Natural killer cell treated with Interleukin-12 subunit alpha and Interleukin-12 subunit beta and Interleukin-15 and Interleukin-18, amount 100 ng/mL, for 72 hours (primary cell): Measurements from ENCODE around the gene RSPH3. TPM values are rescaled to one million over a fixed set of nuclear protein-coding genes. Genes with fewer than 3 reads are reported as not detected.
"Not testable (repeated sequence)": the region's sequence is repeated elsewhere in the genome, so short reads cannot be mapped to it uniquely, and the experiment has no call there.

Source experiments
- ATAC-seq, 2 donors: fragments of 150-1000 bp; cut with Tn5 transposase in 1 of 2; sonication (Bioruptor Pico), chemical (Tn5 transposase) in 1 of 2; 2 replicates each; pipeline ENCODE4 v1.10.0; 2021
- DNase-seq: peaks from one replicate; pipeline ENCODE4 v3.0.0; 2022; ENCODE audit warnings: low spot score
- H3K27ac Mint-ChIP-seq, 2 donors: 1 replicate in 1 of 2; 2 replicates in 1 of 2; pipeline ENCODE4 v1.8.0; 2022; ENCODE audit warnings: mixed read lengths in 2 of 2, mild to moderate bottlenecking in 1 of 2, moderate library complexity in 1 of 2
- H3K27me3 Mint-ChIP-seq, 2 donors: 1 replicate in 1 of 2; 2 replicates in 1 of 2; pipeline ENCODE4 v1.8.0; 2022; ENCODE audit warnings: mixed read lengths in 2 of 2
- H3K36me3 Mint-ChIP-seq: one replicate; pipeline ENCODE4 v1.8.0; 2022; ENCODE audit warnings: mixed read lengths
- H3K4me1 Mint-ChIP-seq, 2 donors: 1 replicate in 1 of 2; 2 replicates in 1 of 2; pipeline ENCODE4 v1.8.0; 2022; ENCODE audit warnings: low read depth in 2 of 2, mixed read lengths in 2 of 2, mild to moderate bottlenecking in 1 of 2
- H3K4me3 Mint-ChIP-seq: one replicate; pipeline ENCODE4 v1.8.0; 2022; ENCODE audit warnings: mixed read lengths
- H3K9me3 Mint-ChIP-seq: 2 replicates; pipeline ENCODE4 v1.8.0; 2022; ENCODE audit warnings: mixed read lengths
- total RNA-seq, 2 donors: library from RNA; stranded (reverse); gene quantifications; one replicate each; pipeline ENCODE4 v1.2.3, GENCODE V29; 2022

Gene RSPH3
- total RNA-seq, 2 donors from 2014 or later = 1.9 to 2.4 TPM

- ATAC-seq (no peak), DNase-seq (no peak)
- Mint-ChIP-seq H3K4me1 (peaks cover 29 to 37% of the 10 kb centered on the region in 2 donors), H3K4me3 (no peak overlapping the region), H3K27me3 (no peaks in the 10 kb centered on the region), H3K36me3 (no peaks in the 10 kb centered on the region), H3K9me3 (no peaks in the 10 kb centered on the region), H3K27ac (peak overlapping the region in 1 of 2 donors; percentile 3)
These were observed 12.2 kb upstream of the RSPH3 start for GRCh38 chr6:159012201-159012600.

- Mint-ChIP-seq H3K4me1 (peaks cover 29 to 37% of the 10 kb centered on the region in 2 donors), H3K27ac (peak overlapping the region; percentile 16 to 43), H3K4me3 (peak overlapping the region; percentile 56)
- H3K9me3 Mint-ChIP-seq, H3K36me3 Mint-ChIP-seq, H3K27me3 Mint-ChIP-seq, ATAC-seq, DNase-seq: not testable (repeated sequence)
These were observed 10.1 kb upstream of the RSPH3 start for GRCh38 chr6:159010037-159010612.

GRCh38 chr6:159008656-159009288, 8.8 kb upstream of the RSPH3 start:
- Mint-ChIP-seq H3K4me3 (peak overlapping the region; percentile 71), H3K9me3 (no peaks in the 10 kb centered on the region), H3K4me1 (peaks cover 27 to 37% of the 10 kb centered on the region in 2 donors), H3K27me3 (no peaks in the 10 kb centered on the region), H3K27ac (peak overlapping the region; percentile 40 to 48), H3K36me3 (no peaks in the 10 kb centered on the region)
- DNase-seq = no peak
- peak; percentile 85 to 91 for ATAC-seq

GRCh38 chr6:159007510-159007909, 7.5 kb upstream of the RSPH3 start:
- ATAC-seq (no peak), DNase-seq (no peak)
- no peaks in the 10 kb centered on the region for H3K9me3 Mint-ChIP-seq
- no peaks in the 10 kb centered on the region for H3K36me3 Mint-ChIP-seq
- H3K27me3 Mint-ChIP-seq = no peaks in the 10 kb centered on the region
- peak overlapping the region in 1 of 2 donors; percentile 7 for H3K27ac Mint-ChIP-seq
- peaks cover 22 to 31% of the 10 kb centered on the region in 2 donors for H3K4me1 Mint-ChIP-seq
- H3K4me3 Mint-ChIP-seq = no peak overlapping the region

- Mint-ChIP-seq H3K4me3 (no peak overlapping the region), H3K9me3 (no peaks in the 10 kb centered on the region), H3K27me3 (no peaks in the 10 kb centered on the region), H3K36me3 (no peaks in the 10 kb centered on the region), H3K27ac (no peak overlapping the region), H3K4me1 (peaks cover 15 to 24% of the 10 kb centered on the region in 2 donors)
- ATAC-seq (no peak), DNase-seq (no peak)
These were observed 5.4 kb upstream of the RSPH3 start for GRCh38 chr6:159005436-159005835.

GRCh38 chr6:159004592-159004991, 4.6 kb upstream of the RSPH3 start:
- Mint-ChIP-seq H3K4me1 (peaks cover 15 to 20% of the 10 kb centered on the region in 2 donors), H3K9me3 (no peaks in the 10 kb centered on the region), H3K36me3 (no peaks in the 10 kb centered on the region), H3K27ac (no peak overlapping the region), H3K4me3 (no peak overlapping the region), H3K27me3 (no peaks in the 10 kb centered on the region)
- ATAC-seq = no peak
- DNase-seq = no peak

- ATAC-seq (no peak), DNase-seq (no peak)
- peak overlapping the region in 1 of 2 donors; percentile 2 for H3K27ac Mint-ChIP-seq
- H3K4me3 Mint-ChIP-seq = no peak overlapping the region
- no peaks in the 10 kb centered on the region for H3K36me3 Mint-ChIP-seq
- no peaks in the 10 kb centered on the region for H3K9me3 Mint-ChIP-seq
- peaks cover 14 to 18% of the 10 kb centered on the region in 2 donors for H3K4me1 Mint-ChIP-seq
- no peaks in the 10 kb centered on the region for H3K27me3 Mint-ChIP-seq
These were observed 2.6 kb upstream of the RSPH3 start for GRCh38 chr6:159002432-159003155.

GRCh38 chr6:158999154-158999665, 792 bp downstream of the RSPH3 start:
- Mint-ChIP-seq H3K4me3 (peak overlapping the region; percentile 97), H3K36me3 (no peaks in the 10 kb centered on the region), H3K27me3 (no peaks in the 10 kb centered on the region), H3K27ac (peak overlapping the region; percentile 75 to 84), H3K4me1 (peaks cover 26 to 41% of the 10 kb centered on the region in 2 donors), H3K9me3 (no peaks in the 10 kb centered on the region)
- ATAC-seq = peak; percentile 48 to 57
- DNase-seq = peak; percentile 61

- ATAC-seq (no peak), DNase-seq (no peak)
- Mint-ChIP-seq H3K27ac (peak overlapping the region in 1 of 2 donors; percentile 43), H3K4me3 (no peak overlapping the region), H3K4me1 (peaks cover 30 to 46% of the 10 kb centered on the region in 2 donors), H3K36me3 (no peaks in the 10 kb centered on the region), H3K27me3 (no peaks in the 10 kb centered on the region), H3K9me3 (no peaks in the 10 kb centered on the region)
These were observed 3.1 kb downstream of the RSPH3 start for GRCh38 chr6:158996856-158997255.

- Mint-ChIP-seq H3K27ac (peak overlapping the region; percentile 41 to 51), H3K4me3 (peak overlapping the region; percentile 55), H3K9me3 (no peaks in the 10 kb centered on the region), H3K4me1 (peaks cover 24 to 36% of the 10 kb centered on the region in 2 donors), H3K36me3 (peaks cover 5% of the 10 kb centered on the region), H3K27me3 (no peaks in the 10 kb centered on the region)
- no peak for DNase-seq
- peak in 1 of 2 donors; percentile 50 for ATAC-seq
These were observed 6.4 kb downstream of the RSPH3 start for GRCh38 chr6:158993639-158994038.

- Mint-ChIP-seq H3K9me3 (peaks cover 5% of the 10 kb centered on the region), H3K4me3 (no peak overlapping the region), H3K27ac (peak overlapping the region in 1 of 2 donors; percentile 9), H3K27me3 (no peaks in the 10 kb centered on the region), H3K36me3 (peaks cover 11% of the 10 kb centered on the region), H3K4me1 (peaks cover 21 to 33% of the 10 kb centered on the region in 2 donors)
- DNase-seq (no peak), ATAC-seq (peak in 1 of 2 donors; percentile 29)
These were observed 8.8 kb downstream of the RSPH3 start for GRCh38 chr6:158991017-158991723.

- Mint-ChIP-seq H3K4me1 (peaks cover 10 to 19% of the 10 kb centered on the region in 2 donors), H3K36me3 (peaks cover 11% of the 10 kb centered on the region)
- not testable (repeated sequence) for H3K9me3 Mint-ChIP-seq, ATAC-seq, H3K27me3 Mint-ChIP-seq, DNase-seq, H3K27ac Mint-ChIP-seq, H3K4me3 Mint-ChIP-seq
These were observed 10.3 kb downstream of the RSPH3 start for GRCh38 chr6:158989711-158990110.

- ATAC-seq (no peak), DNase-seq (no peak)
- peaks cover 11% of the 10 kb centered on the region for H3K36me3 Mint-ChIP-seq
- no peaks in the 10 kb centered on the region for H3K27me3 Mint-ChIP-seq
- peaks cover 8 to 15% of the 10 kb centered on the region in 2 donors for H3K4me1 Mint-ChIP-seq
- H3K27ac Mint-ChIP-seq = no peak overlapping the region
- H3K9me3 Mint-ChIP-seq = peaks cover 5% of the 10 kb centered on the region
- no peak overlapping the region for H3K4me3 Mint-ChIP-seq
These were observed 11.5 kb downstream of the RSPH3 start for GRCh38 chr6:158988477-158988876.
